GM18867 (cell line): ENCODE measurements around the gene BCAM.
A peak's percentile ranks its signal among the peaks of the same experiment; 100 is the strongest.

ENCODE experiments used
- ATAC-seq: cut with Tn5 transposase; IDR thresholded peaks from one replicate; pipeline ENCODE4 v1.9.1; 2021; ENCODE audit warnings: mild to moderate bottlenecking, moderate library complexity; ENCODE audit not compliant: unreplicated experiment

Gene BCAM

GRCh38 chr19:44788971-44789370, 19.9 kb upstream of the BCAM start:
- ATAC-seq, result no peak

DNA sequence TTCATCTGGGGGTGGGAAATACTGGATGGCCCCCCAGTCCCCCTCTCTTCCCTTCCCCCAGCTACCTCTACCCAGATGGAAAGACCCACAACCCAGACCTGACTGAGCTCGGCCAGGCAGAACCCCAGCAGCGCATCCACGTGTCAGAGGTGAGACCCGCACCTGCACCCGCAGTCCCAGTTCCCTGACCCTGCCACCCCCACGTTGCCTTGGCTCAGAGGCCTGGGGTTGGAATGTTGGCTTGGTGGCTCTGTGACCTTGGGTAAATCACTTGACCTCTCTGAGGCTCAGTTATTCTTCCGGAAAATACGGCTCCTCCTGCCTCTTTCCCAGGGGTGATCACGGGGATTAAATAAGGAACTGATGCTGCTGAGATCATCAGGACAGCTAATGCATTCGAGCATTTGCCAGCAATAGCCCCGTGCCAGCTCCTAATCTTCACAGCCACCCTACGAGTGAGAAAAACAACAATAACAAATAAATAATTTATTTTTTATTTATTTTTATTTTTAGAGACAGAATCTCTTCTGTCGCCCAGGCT, 18.9 kb upstream of the BCAM start:
- ATAC-seq, result no peak

GRCh38 chr19:44792281-44792680, 16.6 kb upstream of the BCAM start:
- no peak for ATAC-seq

DNA sequence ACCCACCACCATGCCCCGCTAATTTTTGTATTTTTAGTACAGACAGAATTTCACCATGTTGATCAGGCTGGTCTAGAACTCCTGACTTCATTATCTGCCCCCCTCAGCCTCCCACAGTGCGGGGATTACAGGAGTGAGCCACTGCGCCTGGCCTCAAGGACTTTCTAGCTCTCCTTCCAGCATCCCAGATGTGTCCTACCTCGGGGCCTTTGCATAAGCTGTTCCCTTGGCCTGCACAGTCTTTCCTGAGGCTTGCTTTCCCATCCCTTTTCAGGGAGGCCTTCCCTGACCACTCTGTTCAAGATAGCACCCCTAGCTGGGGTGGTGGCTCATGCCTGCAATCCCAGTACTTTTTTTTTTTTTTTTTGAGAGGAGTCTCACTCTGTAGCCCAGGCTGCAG, 14.3 kb upstream of the BCAM start:
- ATAC-seq, result no peak

GRCh38 chr19:44795398-44795987, 13.4 kb upstream of the BCAM start:
- no peak for ATAC-seq

- ATAC-seq, result no peak
Measured at GRCh38 chr19:44796701-44797115, 12.2 kb upstream of the BCAM start.

DNA sequence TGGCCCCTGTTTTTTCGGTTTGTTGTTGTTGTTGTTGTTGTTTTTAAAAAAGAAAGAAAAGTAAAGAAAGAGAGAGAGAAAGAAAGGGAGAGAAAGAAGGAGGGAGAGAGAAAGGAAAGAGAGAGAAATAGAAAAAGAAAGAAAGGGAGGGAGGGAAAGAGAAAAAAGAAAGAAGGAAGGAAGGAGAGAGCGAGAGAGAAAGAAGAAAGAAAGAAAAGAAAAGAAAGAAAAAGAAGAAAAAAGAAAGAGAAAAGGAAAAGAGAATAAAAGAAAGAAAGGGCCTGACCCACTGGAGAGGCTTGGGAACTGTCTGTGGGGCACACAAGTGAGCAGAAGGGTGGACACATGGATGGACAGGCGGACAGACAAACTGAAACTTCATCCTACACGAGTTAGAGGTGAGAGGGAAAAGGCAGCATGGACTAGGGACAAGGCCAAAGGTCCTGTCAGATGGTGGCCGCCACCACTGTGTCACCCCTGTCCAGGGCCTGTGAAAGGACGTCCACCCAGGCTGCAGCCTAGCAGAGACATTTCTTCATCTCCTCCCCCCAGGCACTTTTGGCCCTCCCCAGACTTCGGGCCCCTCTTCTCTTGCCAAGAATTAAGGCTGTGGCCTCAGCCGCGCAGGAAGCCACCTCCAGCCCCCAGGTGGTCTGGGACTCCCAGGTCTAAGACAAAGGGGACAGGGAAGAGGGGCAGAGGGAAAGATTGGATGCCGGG, 9.1 kb upstream of the BCAM start:
- no peak for ATAC-seq

DNA sequence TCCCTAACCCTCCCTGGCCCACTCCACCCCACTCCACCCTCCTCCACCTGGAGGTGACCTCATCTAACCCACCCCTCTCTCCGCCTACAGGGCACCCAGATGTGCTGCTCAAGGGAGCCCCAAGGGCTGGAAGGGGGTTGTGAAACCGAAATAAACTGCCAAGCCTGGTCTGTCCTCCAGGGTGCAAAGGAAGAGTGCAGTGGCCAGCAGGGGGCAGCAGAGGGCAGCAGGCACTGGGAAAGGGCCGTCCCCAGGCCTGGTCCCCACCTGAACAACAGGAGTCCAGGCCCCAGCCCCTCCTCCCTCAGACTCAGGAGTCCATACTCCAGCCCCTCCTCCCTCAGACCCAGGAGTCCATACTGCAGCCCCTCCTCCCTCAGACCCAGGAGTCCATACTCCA, 8.4 kb upstream of the BCAM start:
- ATAC-seq, result peak; percentile 80

- no peak for ATAC-seq
Measured at GRCh38 chr19:44803442-44804428, 5.2 kb upstream of the BCAM start.

DNA sequence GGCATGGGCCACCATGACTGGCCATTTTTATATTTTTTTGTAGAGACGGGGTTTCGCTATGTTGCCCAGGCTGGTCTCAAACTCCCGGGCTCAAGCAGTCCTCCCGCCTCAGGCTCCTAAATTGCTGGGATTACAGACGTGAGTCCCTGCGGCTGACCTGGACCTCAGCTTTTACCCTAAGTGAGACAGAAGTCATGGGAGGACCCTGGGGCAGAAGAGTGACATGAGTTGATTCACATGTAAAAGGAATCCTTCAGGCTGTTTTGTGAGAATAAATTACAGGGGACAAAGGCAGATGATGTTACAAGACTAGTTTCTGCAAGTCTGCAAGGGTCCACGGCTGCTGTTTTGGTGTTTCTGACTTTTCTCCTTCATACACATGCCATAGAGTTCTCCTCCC, 2.6 kb upstream of the BCAM start:
- ATAC-seq, result no peak

- no peak for ATAC-seq
Measured at GRCh38 chr19:44807162-44807561, 1.7 kb upstream of the BCAM start.

GRCh38 chr19:44807652-44808462, 1.0 kb upstream of the BCAM start:
- ATAC-seq, result no peak

DNA sequence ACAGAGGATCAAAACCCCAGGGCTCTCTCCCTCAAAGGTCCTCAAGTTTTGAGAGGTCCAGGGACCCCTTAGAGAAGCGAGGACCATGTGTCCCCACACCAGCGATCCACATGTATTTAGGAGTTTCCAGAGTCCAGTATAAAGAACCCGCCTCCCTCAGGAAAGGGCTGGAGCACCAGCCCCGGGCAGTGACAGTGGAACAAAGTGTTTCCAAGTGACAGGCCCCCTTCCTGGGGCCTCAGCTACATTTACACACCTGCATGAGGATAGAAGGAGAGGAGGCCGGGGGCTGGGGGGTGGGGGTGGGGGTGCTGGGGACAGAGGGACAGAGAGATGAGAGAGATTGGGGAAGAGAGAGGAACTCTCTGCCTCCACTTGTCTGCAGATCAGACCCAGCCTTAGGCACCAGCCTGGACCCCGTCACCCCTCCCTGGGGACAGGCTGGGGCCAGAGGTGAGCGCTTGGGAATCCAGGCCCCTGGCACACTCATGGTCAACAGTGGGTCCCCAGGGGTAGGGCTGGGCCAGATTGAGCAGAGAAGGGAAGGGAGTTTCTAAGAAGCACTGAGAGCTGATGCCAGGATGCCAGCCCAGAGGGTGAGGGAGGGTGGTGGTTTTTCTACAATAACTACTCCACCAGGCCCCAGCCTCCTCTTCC, 802 bp downstream of the BCAM start:
- ATAC-seq, result no peak

GRCh38 chr19:44810234-44811121, 1.6 kb downstream of the BCAM start:
- ATAC-seq, result no peak

GRCh38 chr19:44811122-44811419, 2.2 kb downstream of the BCAM start:
- no peak for ATAC-seq

DNA sequence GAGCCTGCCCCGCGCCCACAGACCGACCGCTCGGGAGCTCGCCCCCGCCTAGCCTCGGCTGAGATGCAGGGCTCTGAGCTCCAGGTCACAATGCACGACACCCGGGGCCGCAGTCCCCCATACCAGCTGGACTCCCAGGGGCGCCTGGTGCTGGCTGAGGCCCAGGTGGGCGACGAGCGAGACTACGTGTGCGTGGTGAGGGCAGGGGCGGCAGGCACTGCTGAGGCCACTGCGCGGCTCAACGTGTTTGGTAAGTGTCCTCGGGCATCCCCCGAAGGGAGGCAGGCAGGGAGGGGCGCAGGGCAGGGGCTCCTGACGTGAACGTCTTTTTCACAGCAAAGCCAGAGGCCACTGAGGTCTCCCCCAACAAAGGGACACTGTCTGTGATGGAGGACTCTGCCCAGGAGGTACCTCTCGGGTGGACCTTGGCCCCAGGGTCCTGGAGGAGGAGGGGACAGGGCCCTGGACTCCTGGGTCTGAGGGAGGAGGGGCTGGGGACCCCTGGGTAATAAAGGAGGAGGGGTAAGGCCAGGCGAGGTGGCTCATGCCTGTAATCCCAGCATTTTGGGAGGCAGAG, 3.3 kb downstream of the BCAM start:
- ATAC-seq, result no peak

DNA sequence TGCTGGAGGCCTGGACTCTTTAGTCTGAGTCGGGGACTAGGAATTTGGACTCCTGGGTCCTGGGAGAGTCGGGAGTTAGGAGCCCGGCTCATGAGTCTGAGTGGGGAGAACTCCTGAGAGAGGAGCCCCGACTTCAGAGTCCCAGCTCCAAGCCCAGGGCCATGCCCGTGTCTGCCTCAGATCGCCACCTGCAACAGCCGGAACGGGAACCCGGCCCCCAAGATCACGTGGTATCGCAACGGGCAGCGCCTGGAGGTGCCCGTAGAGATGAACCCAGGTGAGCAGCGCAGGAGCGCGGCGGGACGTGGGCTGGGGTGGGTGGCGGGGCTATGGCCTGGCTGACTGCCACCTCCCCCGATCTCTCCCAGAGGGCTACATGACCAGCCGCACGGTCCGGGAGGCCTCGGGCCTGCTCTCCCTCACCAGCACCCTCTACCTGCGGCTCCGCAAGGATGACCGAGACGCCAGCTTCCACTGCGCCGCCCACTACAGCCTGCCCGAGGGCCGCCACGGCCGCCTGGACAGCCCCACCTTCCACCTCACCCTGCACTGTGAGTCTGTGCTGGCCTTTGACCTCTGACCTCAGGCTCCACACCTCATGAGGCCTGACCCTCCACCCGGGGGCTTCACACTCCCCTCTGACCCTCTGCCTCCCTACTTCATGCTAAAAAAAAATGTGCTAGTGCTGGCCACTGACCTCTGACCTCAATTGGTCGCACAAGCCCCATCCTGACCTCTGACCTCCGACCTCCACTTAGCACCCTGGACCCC, 4.4 kb downstream of the BCAM start:
- ATAC-seq, result no peak

- ATAC-seq, result no peak
Measured at GRCh38 chr19:44813841-44814470, 5.1 kb downstream of the BCAM start.
